Activated CD4-positive, alpha-beta T cell treated with anti-CD3 and anti-CD28 coated beads, Interleukin-2, Interleukin-4, amounts not matched to agents 100 ng/mL and 50 ng/mL, durations not matched to agents 16 hours and 8 hours (primary cell): ENCODE data around the gene ZFP1.

Experiments used
- DNase-seq: peaks from one replicate; pipeline ENCODE4 v3.0.0-alpha.2; 2020; ENCODE audit warnings: low spot score

Gene ZFP1

GRCh38 chr16:75160386-75160785 is 12.1 kb downstream of the ZFP1 start:
- no peak for DNase-seq

GRCh38 chr16:75169899-75170405 is 21.6 kb downstream of the ZFP1 start:
- DNase-seq, result no peak

- DNase-seq, result no peak
Observed at GRCh38 chr16:75172578-75172977, 24.3 kb downstream of the ZFP1 start.

- no peak for DNase-seq
Observed at GRCh38 chr16:75175074-75175473, 26.8 kb downstream of the ZFP1 start.

- no peak for DNase-seq
Observed at GRCh38 chr16:75176926-75177325, 28.6 kb downstream of the ZFP1 start.

- DNase-seq, result no peak
Observed at GRCh38 chr16:75179208-75179607, 30.9 kb downstream of the ZFP1 start.

GRCh38 chr16:75181630-75182029 is 33.3 kb downstream of the ZFP1 start:
- no peak for DNase-seq

GRCh38 chr16:75188832-75189477 is 40.6 kb downstream of the ZFP1 start:
- DNase-seq, result no peak

GRCh38 chr16:75189638-75190245 is 41.4 kb downstream of the ZFP1 start:
- no peak for DNase-seq

GRCh38 chr16:75192606-75193264 is 44.4 kb downstream of the ZFP1 start:
- no peak for DNase-seq

- no peak for DNase-seq
Observed at GRCh38 chr16:75193265-75193650, 44.9 kb downstream of the ZFP1 start.

GRCh38 chr16:75193730-75194444 is 45.6 kb downstream of the ZFP1 start:
- DNase-seq, result no peak

GRCh38 chr16:75195811-75196790 is 47.8 kb downstream of the ZFP1 start:
- DNase-seq, result no peak

- DNase-seq, result no peak
Observed at GRCh38 chr16:75196836-75197235, 48.5 kb downstream of the ZFP1 start.

- DNase-seq, result no peak
Observed at GRCh38 chr16:75197522-75198134, 49.3 kb downstream of the ZFP1 start.

- no peak for DNase-seq
Observed at GRCh38 chr16:75198135-75198600, 49.8 kb downstream of the ZFP1 start.

GRCh38 chr16:75202069-75202590 is 53.8 kb downstream of the ZFP1 start:
- no peak for DNase-seq

- no peak for DNase-seq
Observed at GRCh38 chr16:75203096-75203495, 54.8 kb downstream of the ZFP1 start.

- no peak for DNase-seq
Observed at GRCh38 chr16:75203667-75204409, 55.5 kb downstream of the ZFP1 start.

- no peak for DNase-seq
Observed at GRCh38 chr16:75204410-75204758, 56.1 kb downstream of the ZFP1 start.
